ENCODE data around the gene TOLLIP. TPM values are rescaled to one million over a fixed set of nuclear protein-coding genes. Genes with fewer than 3 reads are reported as not detected.

Gene TOLLIP
- total RNA-seq, 1 experiment from 2014 or later = 53.4 TPM

GRCh38 chr11:1296287-1296686 lies 13.1 kb downstream of the TOLLIP start:
- H3K4me3 Mint-ChIP-seq (ENCODE audit: low read depth, unreplicated experiment) = no peak overlapping the region
- CTCF ChIA-PET = no interaction called here
- DNase-seq = no peak

GRCh38 chr11:1295591-1295990 lies 13.8 kb downstream of the TOLLIP start:
- intact Hi-C loops (cut with micrococcal nuclease; ENCODE audit: unreplicated experiment) = no loop called here
- BruUV-seq (replicated peaks) = no TSS peak
- CTCF ChIA-PET = no interaction called here
- TF ChIP-seq, protein P1, sequence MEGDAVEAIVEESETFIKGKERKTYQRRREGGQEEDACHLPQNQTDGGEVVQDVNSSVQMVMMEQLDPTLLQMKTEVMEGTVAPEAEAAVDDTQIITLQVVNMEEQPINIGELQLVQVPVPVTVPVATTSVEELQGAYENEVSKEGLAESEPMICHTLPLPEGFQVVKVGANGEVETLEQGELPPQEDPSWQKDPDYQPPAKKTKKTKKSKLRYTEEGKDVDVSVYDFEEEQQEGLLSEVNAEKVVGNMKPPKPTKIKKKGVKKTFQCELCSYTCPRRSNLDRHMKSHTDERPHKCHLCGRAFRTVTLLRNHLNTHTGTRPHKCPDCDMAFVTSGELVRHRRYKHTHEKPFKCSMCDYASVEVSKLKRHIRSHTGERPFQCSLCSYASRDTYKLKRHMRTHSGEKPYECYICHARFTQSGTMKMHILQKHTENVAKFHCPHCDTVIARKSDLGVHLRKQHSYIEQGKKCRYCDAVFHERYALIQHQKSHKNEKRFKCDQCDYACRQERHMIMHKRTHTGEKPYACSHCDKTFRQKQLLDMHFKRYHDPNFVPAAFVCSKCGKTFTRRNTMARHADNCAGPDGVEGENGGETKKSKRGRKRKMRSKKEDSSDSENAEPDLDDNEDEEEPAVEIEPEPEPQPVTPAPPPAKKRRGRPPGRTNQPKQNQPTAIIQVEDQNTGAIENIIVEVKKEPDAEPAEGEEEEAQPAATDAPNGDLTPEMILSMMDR (IDR thresholded peaks at IDR 0.05; ENCODE audit: unreplicated experiment) = no peak
- Mint-ChIP-seq H3K4me1 (ENCODE audit: low read depth, unreplicated experiment) (peaks cover 10% of the 10 kb centered on the region), H3K4me3 (ENCODE audit: low read depth, unreplicated experiment) (no peak overlapping the region), H3K27me3 (ENCODE audit: unreplicated experiment) (no peaks in the 10 kb centered on the region), H3K27ac (ENCODE audit: unreplicated experiment) (no peak overlapping the region), H3K36me3 (ENCODE audit: insufficient read depth, unreplicated experiment) (peaks cover 15% of the 10 kb centered on the region), H3K9me3 (ENCODE audit: low read depth, unreplicated experiment) (no peaks in the 10 kb centered on the region)
- no peak for DNase-seq

More at GRCh38 chr11:1296287-1296686, 13.1 kb downstream of the TOLLIP start:
- intact Hi-C loops (cut with micrococcal nuclease; ENCODE audit: unreplicated experiment) = no loop called here
- H3K4me1 Mint-ChIP-seq (ENCODE audit: low read depth, unreplicated experiment) = peaks cover 10% of the 10 kb centered on the region
- H3K36me3 Mint-ChIP-seq (ENCODE audit: insufficient read depth, unreplicated experiment) = peaks cover 15% of the 10 kb centered on the region
- no peaks in the 10 kb centered on the region for H3K9me3 Mint-ChIP-seq (ENCODE audit: low read depth, unreplicated experiment)
- no peaks in the 10 kb centered on the region for H3K27me3 Mint-ChIP-seq (ENCODE audit: unreplicated experiment)
- H3K27ac Mint-ChIP-seq (ENCODE audit: unreplicated experiment) = no peak overlapping the region
- TF ChIP-seq, protein P1 (IDR thresholded peaks at IDR 0.05; ENCODE audit: unreplicated experiment) = no peak
- BruUV-seq (replicated peaks) = no TSS peak

GRCh38 chr11:1295086-1295485 lies 14.3 kb downstream of the TOLLIP start:
- no peaks in the 10 kb centered on the region for H3K27me3 Mint-ChIP-seq (ENCODE audit: unreplicated experiment)
- no peak overlapping the region for H3K27ac Mint-ChIP-seq (ENCODE audit: unreplicated experiment)
- CTCF ChIA-PET = no interaction called here
- intact Hi-C loops (cut with micrococcal nuclease; ENCODE audit: unreplicated experiment) = no loop called here
- H3K4me1 Mint-ChIP-seq (ENCODE audit: low read depth, unreplicated experiment) = peaks cover 10% of the 10 kb centered on the region
- TF ChIP-seq, protein P1 (IDR thresholded peaks at IDR 0.05; ENCODE audit: unreplicated experiment) = no peak
- H3K9me3 Mint-ChIP-seq (ENCODE audit: low read depth, unreplicated experiment) = no peaks in the 10 kb centered on the region
- H3K4me3 Mint-ChIP-seq (ENCODE audit: low read depth, unreplicated experiment) = no peak overlapping the region
- no peak for DNase-seq
- no TSS peak for BruUV-seq (replicated peaks)
- H3K36me3 Mint-ChIP-seq (ENCODE audit: insufficient read depth, unreplicated experiment) = peaks cover 15% of the 10 kb centered on the region

DNA sequence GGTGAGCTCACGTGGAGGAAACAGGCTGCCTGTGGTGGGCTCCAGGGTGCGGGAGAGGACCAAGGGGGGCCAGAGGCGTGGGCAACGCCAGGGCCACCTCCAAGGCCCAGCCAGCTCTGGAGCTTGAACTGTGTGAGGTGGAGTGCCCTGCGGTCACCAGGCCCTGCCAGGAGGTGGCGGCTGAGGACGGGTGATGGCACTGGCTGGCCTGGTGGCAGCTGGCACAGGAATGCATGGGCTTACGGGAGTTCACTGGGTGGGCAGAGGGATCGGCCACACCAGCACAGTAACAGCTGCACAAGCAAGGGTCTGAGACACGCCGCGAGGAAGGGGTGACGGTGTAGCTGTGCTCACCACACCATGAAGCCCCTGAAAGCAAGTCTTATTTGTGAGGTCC lies 15.8 kb downstream of the TOLLIP start:
- H3K27ac Mint-ChIP-seq (ENCODE audit: unreplicated experiment) = no peak overlapping the region
- H3K27me3 Mint-ChIP-seq (ENCODE audit: unreplicated experiment) = no peaks in the 10 kb centered on the region
- no TSS peak for BruUV-seq (replicated peaks)
- CTCF ChIA-PET = interaction anchor here (0.6 to 1.0 kb wide), 2 partner anchors 153 to 349 kb away, joined by 3 read pairs; no protein-coding TSS in a partner anchor
- TF ChIP-seq, protein P1 (IDR thresholded peaks at IDR 0.05; ENCODE audit: unreplicated experiment) = peak; percentile 59
- H3K36me3 Mint-ChIP-seq (ENCODE audit: insufficient read depth, unreplicated experiment) = peaks cover 21% of the 10 kb centered on the region
- H3K9me3 Mint-ChIP-seq (ENCODE audit: low read depth, unreplicated experiment) = no peaks in the 10 kb centered on the region
- no peaks in the 10 kb centered on the region for H3K4me1 Mint-ChIP-seq (ENCODE audit: low read depth, unreplicated experiment)
- intact Hi-C loops (cut with micrococcal nuclease; ENCODE audit: unreplicated experiment) = no loop called here
- DNase-seq = peak; percentile 63
- no peak overlapping the region for H3K4me3 Mint-ChIP-seq (ENCODE audit: low read depth, unreplicated experiment)
